ENCODE measurements around the gene CFAP20DC. TPM values are rescaled to one million over a fixed set of nuclear protein-coding genes. Genes with fewer than 3 reads are reported as not detected.
"Not testable (repeated sequence)": the region's sequence is repeated elsewhere in the genome, so short reads cannot be mapped to it uniquely, and the experiment has no call there.

The CFAP20DC gene
- total RNA-seq, 4 donors from 2014 or later: 0.17 to 0.32 (median 0.23) TPM; not detected in 1

- intact Hi-C loops (cut with DNase I): no loop called here
- Histone ChIP-seq H3K4me1 (peaks cover 0 to 33% (median 29%) of the 10 kb centered on the region in 4 donors), H3K27me3 (no peaks in the 10 kb centered on the region), H3K9me3 (no peaks in the 10 kb centered on the region), H3K36me3 (no peaks in the 10 kb centered on the region), H3K27ac (replicated peaks in 1 of 4) (no peak overlapping the region), H3K4me3 (no peak overlapping the region)
- 80% methylated on average over 2 of the region's 2 CpGs for WGBS
- DNase-seq (ENCODE audit: extremely low spot score): no peak
- no peak for TF ChIP-seq EP300 (IDR thresholded peaks at IDR 0.05)
- no peak for TF ChIP-seq POLR2A (IDR thresholded peaks at IDR 0.05; ENCODE audit: low read depth)
- TF ChIP-seq POLR2AphosphoS5 (IDR thresholded peaks at IDR 0.05): no peak
- no peak for TF ChIP-seq CTCF (IDR thresholded peaks at IDR 0.05)
Observed at GRCh38 chr3:58719684-58720083, 330.1 kb downstream of the CFAP20DC start.

GRCh38 chr3:58713715-58714401, 336.0 kb downstream of the CFAP20DC start:
- no peak overlapping the region for H3K4me3 ChIP-seq
- TF ChIP-seq EP300 (IDR thresholded peaks at IDR 0.05): no peak
- no peak for TF ChIP-seq CTCF (IDR thresholded peaks at IDR 0.05)
- no peak for TF ChIP-seq POLR2A (IDR thresholded peaks at IDR 0.05; ENCODE audit: low read depth)
- no peak for TF ChIP-seq POLR2AphosphoS5 (IDR thresholded peaks at IDR 0.05)
- no peak overlapping the region for H3K27ac ChIP-seq (replicated peaks in 1 of 4)
- intact Hi-C loops (cut with DNase I): no loop called here
- DNase-seq (ENCODE audit: extremely low spot score): no peak
- 90% methylated on average over 3 of the region's 3 CpGs for WGBS
- no peaks in the 10 kb centered on the region for H3K36me3 ChIP-seq
- H3K27me3 ChIP-seq: no peaks in the 10 kb centered on the region
- H3K9me3 ChIP-seq: no peaks in the 10 kb centered on the region
- H3K4me1 ChIP-seq: no peaks in the 10 kb centered on the region

- no peak for DNase-seq (ENCODE audit: extremely low spot score)
- Histone ChIP-seq H3K27me3 (no peaks in the 10 kb centered on the region), H3K36me3 (no peaks in the 10 kb centered on the region), H3K4me3 (no peak overlapping the region), H3K27ac (replicated peaks in 1 of 4) (no peak overlapping the region), H3K4me1 (no peaks in the 10 kb centered on the region), H3K9me3 (no peaks in the 10 kb centered on the region)
- WGBS: 92% methylated on average over 8 of the region's 8 CpGs
- no peak for TF ChIP-seq POLR2AphosphoS5 (IDR thresholded peaks at IDR 0.05)
- intact Hi-C loops (cut with DNase I): no loop called here
Observed at GRCh38 chr3:58711871-58712270, 338.0 kb downstream of the CFAP20DC start.

GRCh38 chr3:58708983-58709382, 340.8 kb downstream of the CFAP20DC start:
- H3K36me3 ChIP-seq; intact Hi-C loops (cut with DNase I); H3K27ac ChIP-seq (replicated peaks in 1 of 4); H3K4me3 ChIP-seq; DNase-seq (ENCODE audit: extremely low spot score); H3K4me1 ChIP-seq; H3K9me3 ChIP-seq; H3K27me3 ChIP-seq: not testable (repeated sequence)
- WGBS: 91% methylated on average over 3 of the region's 3 CpGs

DNA sequence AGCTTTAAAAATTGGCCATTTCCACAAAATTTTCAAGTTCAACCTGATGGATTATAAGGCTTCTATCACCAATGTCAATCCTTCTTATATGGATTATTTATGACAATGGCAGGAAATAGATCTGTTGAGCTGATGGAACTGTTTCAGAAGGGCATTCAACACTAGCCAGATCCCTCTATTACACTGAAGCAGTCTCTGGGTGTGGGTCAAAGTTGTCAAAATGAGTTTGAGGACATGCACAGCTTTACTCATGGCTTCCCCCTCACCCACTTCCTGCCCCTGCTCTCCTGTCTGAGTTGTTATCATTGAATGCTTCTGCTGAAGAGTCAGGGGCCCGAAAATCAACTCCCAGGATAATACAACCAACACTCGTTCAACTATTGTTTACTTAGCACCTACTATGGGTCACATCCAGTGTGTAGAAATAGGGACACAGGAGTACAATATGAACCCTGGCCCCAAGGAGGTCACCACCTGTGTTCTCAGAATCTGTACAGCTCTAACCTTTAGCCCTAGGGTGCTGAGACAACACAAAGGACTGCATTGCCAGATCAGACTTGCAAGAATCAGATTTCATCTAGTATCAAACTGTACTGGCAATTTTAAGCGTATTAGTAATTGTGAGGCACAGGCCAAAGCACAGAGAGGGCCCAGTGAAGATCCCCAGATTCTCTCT, 341.6 kb downstream of the CFAP20DC start:
- no peak overlapping the region for H3K27ac ChIP-seq (replicated peaks in 1 of 4)
- TF ChIP-seq CTCF (IDR thresholded peaks at IDR 0.05): no peak
- TF ChIP-seq EP300 (IDR thresholded peaks at IDR 0.05): no peak
- no peak for TF ChIP-seq POLR2AphosphoS5 (IDR thresholded peaks at IDR 0.05)
- no peak for TF ChIP-seq POLR2A (IDR thresholded peaks at IDR 0.05; ENCODE audit: low read depth)
- no peaks in the 10 kb centered on the region for H3K4me1 ChIP-seq
- H3K4me3 ChIP-seq: no peak overlapping the region
- no peaks in the 10 kb centered on the region for H3K36me3 ChIP-seq
- no peaks in the 10 kb centered on the region for H3K9me3 ChIP-seq
- no peak for DNase-seq (ENCODE audit: extremely low spot score)
- intact Hi-C loops (cut with DNase I): no loop called here
- H3K27me3 ChIP-seq: no peaks in the 10 kb centered on the region
- WGBS: 82% methylated on average over 3 of the region's 3 CpGs

Data from esophagus muscularis mucosa (tissue), 4 donors.